HUES64 (cell line): Measurements from ENCODE around the gene NCAPG2.

Source experiments
- H3K27ac ChIP-seq: 2 replicates; pipeline ENCODE4 v1.7.0; 2013; ENCODE audit warnings: low read depth, low read length, inconsistent platforms
- H3K27me3 ChIP-seq: 2 replicates; pipeline ENCODE4 v1.6.1; 2013; ENCODE audit warnings: mild to moderate bottlenecking, low read length; ENCODE audit not compliant: insufficient read depth
- H3K36me3 ChIP-seq: 2 replicates; pipeline ENCODE4 v1.6.1; 2013; ENCODE audit warnings: mild to moderate bottlenecking, low read length; ENCODE audit not compliant: insufficient read depth
- H3K4me1 ChIP-seq: 2 replicates; pipeline ENCODE4 v1.6.1; 2013; ENCODE audit warnings: mild to moderate bottlenecking, low read length, moderate library complexity; ENCODE audit not compliant: insufficient read depth
- H3K4me3 ChIP-seq: 2 replicates; pipeline ENCODE4 v1.5.1; 2013; ENCODE audit warnings: mild to moderate bottlenecking, low read length, moderate library complexity
- H3K9ac ChIP-seq: 2 replicates; pipeline ENCODE4 v1.6.1; 2013; ENCODE audit warnings: mild to moderate bottlenecking, low read depth, low read length
- H3K9me3 ChIP-seq: 2 replicates; pipeline ENCODE4 v1.6.1; 2013; ENCODE audit warnings: low read depth, low read length; ENCODE audit not compliant: insufficient read depth
- WGBS: fragments of 150-250, 120-280 bp; methylation state at CpG from one replicate; pipeline ENCODE4 v1.1.7; 2013; ENCODE audit warnings: missing lambda C conversion rate; 5-methylcytosine and 5-hydroxymethylcytosine counted together

Gene NCAPG2

DNA sequence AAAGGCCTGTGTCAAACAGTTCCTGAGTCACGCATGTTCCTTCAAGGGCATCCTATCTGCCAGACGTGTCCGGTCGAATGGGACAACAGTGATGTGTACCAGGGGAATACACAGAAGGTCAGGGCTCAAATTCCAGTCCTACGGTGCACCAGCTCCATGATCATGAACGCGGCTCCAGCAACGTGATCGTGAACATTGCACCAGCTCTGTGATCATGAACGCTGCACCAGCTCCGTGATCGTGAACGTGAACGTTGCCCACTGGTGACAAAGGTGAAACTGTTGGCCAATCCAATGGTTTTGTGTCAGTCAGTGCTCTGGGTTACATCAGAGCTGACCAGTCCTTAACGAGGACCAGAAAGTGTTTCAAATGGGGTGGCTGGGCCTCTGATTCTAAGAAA, 112.7 kb downstream of the NCAPG2 start:
- no peak overlapping the region for H3K4me3 ChIP-seq
- no peaks in the 10 kb centered on the region for H3K4me1 ChIP-seq
- no peak overlapping the region for H3K9ac ChIP-seq
- no peak overlapping the region for H3K27ac ChIP-seq
- H3K9me3 ChIP-seq: peaks cover 82% of the 10 kb centered on the region
- no peaks in the 10 kb centered on the region for H3K36me3 ChIP-seq
- peaks cover 8% of the 10 kb centered on the region for H3K27me3 ChIP-seq
- 85% methylated on average over 15 of the region's 15 CpGs for WGBS

GRCh38 chr7:158590181-158590530, 114.4 kb downstream of the NCAPG2 start:
- Histone ChIP-seq H3K36me3 (no peaks in the 10 kb centered on the region), H3K4me3 (no peak overlapping the region), H3K27me3 (peaks cover 8% of the 10 kb centered on the region), H3K4me1 (no peaks in the 10 kb centered on the region), H3K27ac (no peak overlapping the region), H3K9me3 (peaks cover 80% of the 10 kb centered on the region), H3K9ac (no peak overlapping the region)
- WGBS: 92% methylated on average over 12 of the region's 12 CpGs

GRCh38 chr7:158589653-158590052, 115.0 kb downstream of the NCAPG2 start:
- H3K9ac ChIP-seq: no peak overlapping the region
- H3K27me3 ChIP-seq: peaks cover 8% of the 10 kb centered on the region
- H3K9me3 ChIP-seq: peaks cover 80% of the 10 kb centered on the region
- no peak overlapping the region for H3K27ac ChIP-seq
- no peaks in the 10 kb centered on the region for H3K36me3 ChIP-seq
- 69% methylated on average over 1 of the region's 1 CpG for WGBS
- H3K4me1 ChIP-seq: no peaks in the 10 kb centered on the region
- H3K4me3 ChIP-seq: no peak overlapping the region

GRCh38 chr7:158588878-158589442, 115.6 kb downstream of the NCAPG2 start:
- 90% methylated on average over 15 of the region's 16 CpGs for WGBS
- Histone ChIP-seq H3K36me3 (no peaks in the 10 kb centered on the region), H3K4me1 (no peaks in the 10 kb centered on the region), H3K4me3 (no peak overlapping the region), H3K9me3 (peaks cover 80% of the 10 kb centered on the region), H3K27ac (no peak overlapping the region), H3K9ac (no peak overlapping the region), H3K27me3 (peaks cover 8% of the 10 kb centered on the region)

DNA sequence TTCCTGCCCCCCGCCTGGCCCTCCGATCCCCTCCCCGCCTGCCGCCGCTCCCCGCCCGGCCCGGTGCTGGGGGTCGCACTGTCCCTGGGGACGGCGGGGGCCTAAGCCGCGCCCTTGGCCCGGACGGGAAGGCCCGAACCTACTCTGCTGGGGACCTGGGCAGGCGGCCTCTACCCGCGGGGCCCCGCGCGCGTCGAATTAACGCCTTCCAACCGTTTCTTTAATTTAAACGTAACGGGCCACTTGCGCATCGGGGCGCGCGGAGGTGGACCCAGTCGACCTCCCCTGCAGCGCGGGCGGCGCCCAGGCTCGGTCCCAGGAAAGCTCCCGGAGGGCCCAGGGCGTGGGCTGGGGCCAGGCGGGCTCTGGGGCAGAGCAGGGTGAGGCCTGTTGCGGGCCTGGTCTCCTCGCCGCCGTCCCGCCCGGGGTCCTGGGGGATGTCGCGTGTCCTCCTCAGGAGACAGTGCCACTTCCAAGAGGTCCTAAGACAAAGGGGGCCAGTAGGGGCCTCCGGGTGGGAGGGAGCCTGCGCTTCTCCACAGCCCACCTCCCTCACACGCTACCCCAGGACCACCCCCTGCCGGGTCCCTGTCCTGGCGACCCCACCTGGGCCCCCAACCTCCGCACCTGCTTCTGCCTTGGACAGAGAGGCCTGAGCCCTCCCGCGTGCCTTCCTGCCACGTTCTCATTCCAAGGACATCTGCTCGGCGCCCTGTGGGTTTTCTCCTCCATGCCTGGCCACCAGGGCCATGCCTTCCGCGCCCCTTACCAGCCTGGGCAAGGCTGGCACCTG, 116.3 kb downstream of the NCAPG2 start:
- Histone ChIP-seq H3K4me3 (no peak overlapping the region), H3K9me3 (peaks cover 80% of the 10 kb centered on the region), H3K9ac (no peak overlapping the region), H3K27ac (no peak overlapping the region), H3K36me3 (no peaks in the 10 kb centered on the region), H3K27me3 (peaks cover 8% of the 10 kb centered on the region), H3K4me1 (no peaks in the 10 kb centered on the region)
- 94% methylated on average over 63 of the region's 63 CpGs for WGBS

- Histone ChIP-seq H3K9me3 (peaks cover 80% of the 10 kb centered on the region), H3K4me3 (no peak within 1 kb of the TSS), H3K27me3 (peaks cover 8% of the 10 kb centered on the region), H3K4me1 (no peaks in the 10 kb centered on the region), H3K27ac (no peak within 1 kb of the TSS), H3K36me3 (no peaks in the 10 kb centered on the region), H3K9ac (no peak within 1 kb of the TSS)
- 90% methylated on average over 77 of the region's 110 CpGs for WGBS
These were observed 117.2 kb downstream of the NCAPG2 start, which contains the start of gene PTPRN2 for GRCh38 chr7:158587162-158588084. Gene PTPRN2, minus strand, starts transcription at chr7:158587823.

DNA sequence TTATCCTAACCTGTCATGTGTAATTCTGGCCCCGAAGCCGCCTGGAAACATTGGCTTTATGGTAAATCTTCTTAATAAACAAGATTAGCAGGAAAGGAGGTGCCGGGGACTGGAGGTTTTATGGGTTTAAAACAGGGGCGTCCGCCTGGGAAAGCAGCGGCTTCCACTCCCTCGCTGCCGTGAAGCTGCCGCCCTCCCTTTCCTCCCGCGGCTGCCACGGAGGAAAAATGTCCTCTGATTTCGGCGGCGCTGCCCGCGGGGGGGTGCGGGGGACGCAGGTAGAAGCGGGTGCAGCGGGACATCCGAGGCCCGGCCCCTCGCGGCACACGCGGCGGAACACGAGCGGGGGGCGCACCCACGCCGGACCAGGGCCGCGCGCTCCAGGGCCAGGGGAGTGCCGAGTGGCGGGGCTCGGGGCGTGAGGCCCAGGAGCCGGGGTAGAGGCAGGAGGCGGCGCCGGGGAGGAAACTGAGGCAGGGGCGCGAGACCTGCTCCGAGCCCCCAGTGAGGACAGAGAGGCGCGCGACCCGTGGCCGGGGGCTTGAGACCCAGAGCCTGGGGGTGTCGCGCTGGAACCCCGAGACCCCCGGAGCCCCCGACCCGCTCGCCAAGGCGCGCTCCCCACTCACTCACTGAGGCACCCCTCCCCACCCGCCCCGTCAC, 118.0 kb downstream of the NCAPG2 start:
- H3K27ac ChIP-seq: no peak overlapping the region
- H3K9ac ChIP-seq: no peak overlapping the region
- peaks cover 8% of the 10 kb centered on the region for H3K27me3 ChIP-seq
- H3K9me3 ChIP-seq: peaks cover 80% of the 10 kb centered on the region
- H3K36me3 ChIP-seq: no peaks in the 10 kb centered on the region
- no peak overlapping the region for H3K4me3 ChIP-seq
- H3K4me1 ChIP-seq: no peaks in the 10 kb centered on the region
- 96% methylated on average over 61 of the region's 63 CpGs for WGBS

DNA sequence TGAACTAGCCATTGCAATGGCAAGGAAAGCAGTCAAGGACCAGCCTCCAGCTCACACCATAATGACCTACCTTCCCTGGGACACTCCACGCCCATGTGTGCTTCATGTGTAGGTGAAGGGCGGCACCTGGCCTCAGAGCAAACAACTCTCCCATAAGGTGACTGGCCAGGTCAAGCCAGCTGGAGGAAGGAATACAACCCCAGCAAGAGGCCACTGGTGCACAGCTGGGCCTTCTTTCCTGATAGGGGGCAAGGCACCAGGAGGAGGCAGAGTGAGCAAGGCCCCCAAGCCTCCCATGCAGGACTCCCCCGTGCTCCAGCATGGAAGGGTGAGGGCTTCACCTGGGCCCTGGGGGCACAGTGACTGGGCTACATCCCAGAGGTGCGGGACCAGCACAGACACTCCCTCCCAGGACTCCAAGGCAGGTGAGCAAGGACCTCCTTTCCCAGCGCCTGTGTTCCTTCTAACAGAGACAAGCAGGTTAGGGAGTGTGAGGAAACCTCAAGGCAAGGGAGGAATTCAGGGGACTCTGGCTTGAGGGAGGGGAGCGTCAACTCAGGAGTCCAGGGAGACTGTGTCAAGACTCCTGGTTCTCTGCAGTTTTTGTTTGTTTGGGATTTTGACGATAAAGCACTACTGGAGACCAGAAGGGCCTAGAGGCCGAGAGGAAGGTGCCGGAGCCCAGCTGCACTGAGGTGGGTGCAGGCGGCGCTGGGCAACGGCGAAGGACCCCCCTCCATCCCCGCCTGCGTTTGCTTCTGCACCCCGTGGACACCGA, 118.7 kb downstream of the NCAPG2 start:
- 84% methylated on average over 16 of the region's 17 CpGs for WGBS
- no peak overlapping the region for H3K27ac ChIP-seq
- H3K36me3 ChIP-seq: no peaks in the 10 kb centered on the region
- no peak overlapping the region for H3K9ac ChIP-seq
- peaks cover 81% of the 10 kb centered on the region for H3K9me3 ChIP-seq
- peaks cover 8% of the 10 kb centered on the region for H3K27me3 ChIP-seq
- no peaks in the 10 kb centered on the region for H3K4me1 ChIP-seq
- H3K4me3 ChIP-seq: no peak overlapping the region

- peaks cover 81% of the 10 kb centered on the region for H3K9me3 ChIP-seq
- H3K4me1 ChIP-seq: no peaks in the 10 kb centered on the region
- 80% methylated on average over 8 of the region's 8 CpGs for WGBS
- H3K27ac ChIP-seq: no peak overlapping the region
- no peak overlapping the region for H3K4me3 ChIP-seq
- H3K27me3 ChIP-seq: peaks cover 8% of the 10 kb centered on the region
- H3K36me3 ChIP-seq: no peaks in the 10 kb centered on the region
- H3K9ac ChIP-seq: no peak overlapping the region
These were observed 120.2 kb downstream of the NCAPG2 start for GRCh38 chr7:158584407-158584806.

- 77% methylated on average over 4 of the region's 6 CpGs for WGBS
- H3K27me3 ChIP-seq: peaks cover 6% of the 10 kb centered on the region
- no peaks in the 10 kb centered on the region for H3K36me3 ChIP-seq
- H3K4me3 ChIP-seq: no peak overlapping the region
- no peak overlapping the region for H3K27ac ChIP-seq
- H3K9me3 ChIP-seq: peaks cover 81% of the 10 kb centered on the region
- H3K9ac ChIP-seq: no peak overlapping the region
- H3K4me1 ChIP-seq: no peaks in the 10 kb centered on the region
These were observed 120.8 kb downstream of the NCAPG2 start for GRCh38 chr7:158583810-158584209.
